ENCODE data around the gene SFTPD. TPM values are rescaled to one million over a fixed set of nuclear protein-coding genes. Genes with fewer than 3 reads are reported as not detected.

Gene SFTPD
- total RNA-seq, 5 donors from 2014 or later (not counting 1 experiment from before 2014, with no cell fraction given): 0.79 to 1.1 (median 0.85) TPM; not detected in 2

DNA sequence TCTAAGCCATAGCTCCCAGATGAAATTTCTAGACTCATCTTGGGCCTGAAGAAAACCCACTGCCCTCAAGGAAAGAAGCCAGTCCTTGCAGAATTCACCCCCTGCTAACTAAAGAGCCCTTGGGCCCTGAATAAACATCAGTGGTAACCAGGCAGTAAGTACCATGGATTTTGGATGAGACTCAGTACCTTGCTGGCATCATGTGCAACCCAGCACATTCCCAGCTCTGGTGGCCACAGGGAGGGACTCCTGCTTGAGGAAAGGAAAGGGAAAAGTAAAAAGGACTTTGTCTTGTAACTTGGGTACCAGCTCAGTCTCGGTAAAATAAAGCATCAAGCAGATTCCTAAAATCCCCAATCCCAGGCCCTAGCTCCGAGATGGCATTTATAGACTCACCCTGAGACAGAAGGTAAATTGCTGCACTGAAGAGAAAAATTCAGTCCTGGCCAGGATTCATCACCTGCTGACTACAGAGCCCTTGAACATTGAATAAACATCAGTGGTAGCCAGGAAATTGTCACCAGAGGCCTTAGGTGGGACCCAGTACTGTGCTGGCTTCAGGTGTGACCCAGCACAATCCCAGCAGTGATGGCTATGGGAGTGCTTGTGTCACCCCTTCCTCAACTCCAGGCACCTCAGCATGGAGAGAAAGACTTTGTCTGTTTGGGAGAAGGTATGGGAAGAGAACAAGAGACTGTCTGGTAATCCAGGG lies 31.2 kb upstream of the SFTPD start:
- H3K9me3 Mint-ChIP-seq: peaks cover 0 to 12% (median 7%) of the 10 kb centered on the region in 3 donors
- peak overlapping the region in 1 of 3 donors; percentile 71 for H3K4me3 Mint-ChIP-seq
- CTCF ChIA-PET: no interaction called here
- ATAC-seq (replicated peaks in 1 of 4) (no peak), DNase-seq (no peak)
- peaks cover 14 to 38% of the 10 kb centered on the region in 2 experiments for H3K27me3 ChIP-seq (replicated peaks in 1 of 2; ENCODE audit: control insufficient read depth in 2 of 2, extremely low read depth in 1 of 2, insufficient read depth in 2 of 2, low read length in 1 of 2)
- peaks cover 2 to 6% of the 10 kb centered on the region in 2 experiments for H3K4me1 ChIP-seq (ENCODE audit: control insufficient read depth in 1 of 2, extremely low read depth in 1 of 2, insufficient read depth in 2 of 2, low read length in 2 of 2)
- no peak overlapping the region for H3K4me3 ChIP-seq (ENCODE audit: control insufficient read depth in 1 of 2, extremely low read depth in 1 of 2, low read length in 1 of 2)
- no peaks in the 10 kb centered on the region for H3K36me3 ChIP-seq (ENCODE audit: control insufficient read depth in 2 of 2, extremely low read depth in 1 of 2, insufficient read depth in 1 of 2, low read length in 1 of 2)
- WGBS (ENCODE audit: insufficient coverage): 67% methylated on average over 1 of the region's 2 CpGs
- H3K27ac Mint-ChIP-seq: no peak overlapping the region
- H3K27ac ChIP-seq (ENCODE audit: low read length): no peak overlapping the region
- H3K36me3 Mint-ChIP-seq: no peaks in the 10 kb centered on the region
- peaks cover 47 to 68% of the 10 kb centered on the region in 2 donors for H3K27me3 Mint-ChIP-seq
- no peaks in the 10 kb centered on the region for H3K9me3 ChIP-seq
- H3K4me1 Mint-ChIP-seq: peaks cover 0 to 7% (median 3%) of the 10 kb centered on the region in 3 donors
- POLR2A ChIA-PET: no interaction called here

DNA sequence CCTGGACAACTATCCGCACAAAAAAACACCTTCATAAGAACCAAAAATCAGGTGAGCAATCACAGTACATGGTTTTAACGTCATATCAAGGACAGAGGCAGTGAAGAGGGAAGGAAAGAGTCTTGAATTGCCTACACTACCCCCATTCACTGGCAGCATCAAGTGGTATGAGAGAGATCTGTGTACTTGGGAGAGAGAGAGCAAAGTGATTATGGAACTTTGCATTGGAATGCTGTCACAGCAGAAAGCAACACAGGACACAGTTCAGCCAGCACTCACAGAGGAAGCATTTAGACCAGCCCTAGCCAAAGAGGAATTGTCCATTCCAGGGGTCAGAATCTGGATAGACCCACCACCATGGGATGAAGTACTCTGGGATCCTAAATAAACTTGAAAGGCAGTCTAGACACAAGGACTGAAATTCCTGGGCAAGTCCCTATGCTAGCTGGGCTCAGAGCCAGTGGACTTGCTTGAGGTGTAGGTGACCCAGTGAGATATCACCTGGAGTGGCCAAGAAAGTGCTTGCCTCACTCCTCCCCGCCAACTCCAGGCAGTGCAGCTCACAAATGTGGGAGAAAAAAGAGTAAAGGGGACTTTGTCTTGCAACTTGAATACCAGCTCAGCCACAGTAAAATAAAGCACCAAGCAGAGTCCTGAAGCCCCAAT lies 30.5 kb upstream of the SFTPD start:
- CTCF ChIA-PET: no interaction called here
- DNase-seq: no peak
- H3K4me1 ChIP-seq (ENCODE audit: control insufficient read depth in 1 of 2, extremely low read depth in 1 of 2, insufficient read depth in 2 of 2, low read length in 2 of 2): peaks cover 2 to 6% of the 10 kb centered on the region in 2 experiments

DNA sequence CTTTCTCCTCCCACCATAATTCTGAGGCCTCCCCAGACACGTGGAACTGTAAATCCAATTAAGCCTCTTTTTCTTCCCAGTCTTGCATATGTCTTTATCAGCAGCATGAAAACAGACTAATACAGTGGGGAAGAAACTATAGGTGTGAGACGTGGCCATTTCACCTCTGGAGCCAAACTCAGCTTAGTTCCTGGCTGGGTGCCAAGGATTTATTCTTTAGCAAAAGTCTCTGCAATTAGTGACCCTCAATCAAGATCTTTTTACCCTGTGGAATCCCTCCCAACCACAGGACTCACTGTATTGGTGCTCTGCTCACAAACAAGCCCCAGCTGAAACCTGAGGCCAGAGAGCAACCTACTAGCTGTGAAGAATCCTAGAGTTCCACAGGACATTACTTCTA lies 28.1 kb upstream of the SFTPD start:
- H3K9me3 ChIP-seq: no peaks in the 10 kb centered on the region
- Mint-ChIP-seq H3K27me3 (peaks cover 50 to 54% of the 10 kb centered on the region in 2 donors), H3K27ac (no peak overlapping the region), H3K9me3 (peaks cover 0 to 15% (median 7%) of the 10 kb centered on the region in 3 donors), H3K4me3 (no peak overlapping the region), H3K36me3 (no peaks in the 10 kb centered on the region), H3K4me1 (peaks cover 0 to 4% (median 3%) of the 10 kb centered on the region in 3 donors)
- POLR2A ChIA-PET: no interaction called here
- peaks cover 0 to 6% of the 10 kb centered on the region in 2 experiments for H3K4me1 ChIP-seq (ENCODE audit: control insufficient read depth in 1 of 2, extremely low read depth in 1 of 2, insufficient read depth in 2 of 2, low read length in 2 of 2)
- 80% methylated on average over 1 of the region's 2 CpGs for WGBS (ENCODE audit: insufficient coverage)
- no peak overlapping the region for H3K4me3 ChIP-seq (ENCODE audit: control insufficient read depth in 1 of 2, extremely low read depth in 1 of 2, low read length in 1 of 2)
- ATAC-seq (replicated peaks in 1 of 4) (no peak), DNase-seq (no peak)
- peaks cover 9 to 19% of the 10 kb centered on the region in 2 experiments for H3K27me3 ChIP-seq (replicated peaks in 1 of 2; ENCODE audit: control insufficient read depth in 2 of 2, extremely low read depth in 1 of 2, insufficient read depth in 2 of 2, low read length in 1 of 2)
- CTCF ChIA-PET: no interaction called here
- no peak overlapping the region for H3K27ac ChIP-seq (ENCODE audit: low read length)
- no peaks in the 10 kb centered on the region for H3K36me3 ChIP-seq (ENCODE audit: control insufficient read depth in 2 of 2, extremely low read depth in 1 of 2, insufficient read depth in 1 of 2, low read length in 1 of 2)

More for the DNA sequence above, 30.5 kb upstream of the SFTPD start:
- H3K36me3 ChIP-seq (ENCODE audit: control insufficient read depth in 2 of 2, extremely low read depth in 1 of 2, insufficient read depth in 1 of 2, low read length in 1 of 2): no peaks in the 10 kb centered on the region
- Mint-ChIP-seq H3K27me3 (peaks cover 49 to 62% of the 10 kb centered on the region in 2 donors), H3K27ac (no peak overlapping the region), H3K4me1 (peaks cover 0 to 7% (median 3%) of the 10 kb centered on the region in 3 donors), H3K9me3 (peaks cover 0 to 15% (median 7%) of the 10 kb centered on the region in 3 donors), H3K36me3 (no peaks in the 10 kb centered on the region), H3K4me3 (no peak overlapping the region)
- peaks cover 14 to 32% of the 10 kb centered on the region in 2 experiments for H3K27me3 ChIP-seq (replicated peaks in 1 of 2; ENCODE audit: control insufficient read depth in 2 of 2, extremely low read depth in 1 of 2, insufficient read depth in 2 of 2, low read length in 1 of 2)
- POLR2A ChIA-PET: no interaction called here
- WGBS (ENCODE audit: insufficient coverage): no CpG with 5 or more reads among the region's 3 CpGs
- H3K9me3 ChIP-seq: no peaks in the 10 kb centered on the region
- H3K4me3 ChIP-seq (ENCODE audit: control insufficient read depth in 1 of 2, extremely low read depth in 1 of 2, low read length in 1 of 2): no peak overlapping the region
- no peak overlapping the region for H3K27ac ChIP-seq (ENCODE audit: low read length)
- ATAC-seq (replicated peaks in 1 of 4): no peak

DNA sequence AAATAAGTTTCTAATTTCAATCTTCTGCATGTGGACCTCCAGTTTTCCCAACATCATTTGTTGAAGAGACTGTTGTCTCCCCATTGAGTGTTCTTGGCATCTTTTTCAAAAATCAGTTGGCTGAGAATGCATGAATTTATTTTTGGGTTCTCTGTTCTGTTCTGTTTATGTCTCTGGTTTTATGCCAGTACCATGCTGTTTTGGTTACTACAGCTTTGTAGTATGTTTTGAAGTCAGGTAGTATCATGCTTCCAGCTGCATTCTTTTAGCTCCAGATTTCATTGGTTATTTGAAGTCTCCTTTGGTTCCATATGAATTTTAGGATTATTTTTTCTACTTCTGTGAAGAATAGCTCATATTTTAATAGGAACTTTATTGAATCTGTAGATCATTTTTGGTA lies 21.2 kb upstream of the SFTPD start:
- Histone ChIP-seq H3K36me3 (ENCODE audit: control insufficient read depth in 2 of 2, extremely low read depth in 1 of 2, insufficient read depth in 1 of 2, low read length in 1 of 2) (no peaks in the 10 kb centered on the region), H3K27ac (ENCODE audit: low read length) (no peak overlapping the region), H3K27me3 (replicated peaks in 1 of 2; ENCODE audit: control insufficient read depth in 2 of 2, extremely low read depth in 1 of 2, insufficient read depth in 2 of 2, low read length in 1 of 2) (no peaks in the 10 kb centered on the region), H3K4me1 (ENCODE audit: control insufficient read depth in 1 of 2, extremely low read depth in 1 of 2, insufficient read depth in 2 of 2, low read length in 2 of 2) (no peaks in the 10 kb centered on the region), H3K9me3 (no peaks in the 10 kb centered on the region), H3K4me3 (ENCODE audit: control insufficient read depth in 1 of 2, extremely low read depth in 1 of 2, low read length in 1 of 2) (no peak overlapping the region)
- no peak overlapping the region for H3K27ac Mint-ChIP-seq
- H3K27me3 Mint-ChIP-seq: peaks cover 10 to 28% of the 10 kb centered on the region in 2 donors
- no peak for ATAC-seq (replicated peaks in 1 of 4)
- peaks cover 3 to 11% (median 10%) of the 10 kb centered on the region in 3 donors for H3K9me3 Mint-ChIP-seq
- ChIA-PET CTCF (no interaction called here), POLR2A (no interaction called here)
- DNase-seq: no peak
- H3K4me3 Mint-ChIP-seq: no peak overlapping the region
- H3K4me1 Mint-ChIP-seq: no peaks in the 10 kb centered on the region
- no peaks in the 10 kb centered on the region for H3K36me3 Mint-ChIP-seq

DNA sequence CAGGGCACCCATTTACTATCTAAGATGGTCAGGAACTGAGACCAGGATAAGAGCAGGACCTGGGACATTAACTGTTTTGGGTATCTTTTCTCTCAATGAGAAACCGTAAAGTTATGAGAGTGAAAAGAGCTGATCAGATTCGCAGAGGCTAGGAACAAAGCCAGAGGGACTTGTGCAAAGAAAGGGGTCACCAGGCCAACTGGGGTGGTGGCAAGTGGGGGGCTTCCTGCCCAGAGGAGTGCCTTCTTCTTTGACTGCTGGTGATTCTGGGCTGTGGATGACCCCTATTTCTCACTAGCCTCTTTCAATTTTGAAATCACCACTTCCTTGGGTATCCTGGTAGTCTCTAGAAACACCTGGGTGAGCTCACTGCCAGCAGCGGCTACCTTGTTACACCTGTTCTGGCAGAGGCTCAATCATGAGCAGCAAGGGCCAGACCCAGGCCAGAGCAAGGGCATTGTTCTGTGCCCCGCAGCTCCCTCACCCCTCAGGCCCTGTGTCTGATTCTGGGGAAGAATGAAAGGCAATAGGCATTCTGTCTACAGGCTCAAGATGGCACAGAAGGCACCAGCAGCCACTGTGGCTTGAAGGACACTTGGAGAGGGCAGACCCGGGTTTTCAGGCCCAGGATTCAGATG lies 999 bp downstream of the SFTPD start:
- CTCF ChIA-PET: no interaction called here

DNA sequence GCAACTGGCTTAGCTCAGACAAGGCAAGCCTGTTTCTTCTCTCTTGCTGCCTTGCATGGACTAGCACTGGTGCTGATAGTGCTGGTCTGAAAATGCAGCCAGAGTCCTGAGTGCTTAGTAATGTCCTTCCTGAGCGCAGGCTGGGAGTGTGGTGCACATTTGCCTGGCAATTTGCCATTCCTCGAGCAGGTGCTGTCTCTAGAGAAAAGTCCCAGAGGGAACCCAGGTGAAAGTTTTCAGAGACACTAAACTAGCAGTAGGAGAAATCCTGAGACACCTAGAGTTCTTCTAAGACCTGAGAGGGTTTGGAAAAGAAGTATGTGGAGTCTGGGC lies 1.9 kb downstream of the SFTPD start:
- ChIA-PET POLR2A (no interaction called here), CTCF (no interaction called here)
- Histone ChIP-seq H3K9me3 (no peaks in the 10 kb centered on the region), H3K27me3 (replicated peaks in 1 of 2; ENCODE audit: control insufficient read depth in 2 of 2, extremely low read depth in 1 of 2, insufficient read depth in 2 of 2, low read length in 1 of 2) (peaks cover 0 to 24% of the 10 kb centered on the region in 2 experiments), H3K4me3 (ENCODE audit: control insufficient read depth in 1 of 2, extremely low read depth in 1 of 2, low read length in 1 of 2) (no peak overlapping the region), H3K27ac (ENCODE audit: low read length) (no peak overlapping the region), H3K4me1 (ENCODE audit: control insufficient read depth in 1 of 2, extremely low read depth in 1 of 2, insufficient read depth in 2 of 2, low read length in 2 of 2) (no peaks in the 10 kb centered on the region), H3K36me3 (ENCODE audit: control insufficient read depth in 2 of 2, extremely low read depth in 1 of 2, insufficient read depth in 1 of 2, low read length in 1 of 2) (no peaks in the 10 kb centered on the region)
- no peaks in the 10 kb centered on the region for H3K36me3 Mint-ChIP-seq
- DNase-seq (no peak), ATAC-seq (replicated peaks in 1 of 4) (no peak)
- H3K27me3 Mint-ChIP-seq: peaks cover 5 to 11% of the 10 kb centered on the region in 2 donors
- H3K9me3 Mint-ChIP-seq: peaks cover 3 to 13% (median 4%) of the 10 kb centered on the region in 3 donors
- 50% methylated on average over 2 of the region's 2 CpGs for WGBS (ENCODE audit: insufficient coverage)
- no peaks in the 10 kb centered on the region for H3K4me1 Mint-ChIP-seq
- no peak overlapping the region for H3K4me3 Mint-ChIP-seq
- no peak overlapping the region for H3K27ac Mint-ChIP-seq

More for the DNA sequence above, 999 bp downstream of the SFTPD start:
- peaks cover 4 to 14% (median 4%) of the 10 kb centered on the region in 3 donors for H3K9me3 Mint-ChIP-seq
- no peak overlapping the region for H3K27ac Mint-ChIP-seq
- no peak overlapping the region for H3K4me3 ChIP-seq (ENCODE audit: control insufficient read depth in 1 of 2, extremely low read depth in 1 of 2, low read length in 1 of 2)
- H3K36me3 ChIP-seq (ENCODE audit: control insufficient read depth in 2 of 2, extremely low read depth in 1 of 2, insufficient read depth in 1 of 2, low read length in 1 of 2): no peaks in the 10 kb centered on the region
- 58% methylated on average over 4 of the region's 5 CpGs for whole genome bisulfite sequencing (ENCODE audit: insufficient coverage)
- H3K4me1 ChIP-seq (ENCODE audit: control insufficient read depth in 1 of 2, extremely low read depth in 1 of 2, insufficient read depth in 2 of 2, low read length in 2 of 2): no peaks in the 10 kb centered on the region
- H3K4me3 Mint-ChIP-seq: no peak overlapping the region
- no peaks in the 10 kb centered on the region for H3K9me3 ChIP-seq
- peaks cover 0 to 19% of the 10 kb centered on the region in 2 experiments for H3K27me3 ChIP-seq (replicated peaks in 1 of 2; ENCODE audit: control insufficient read depth in 2 of 2, extremely low read depth in 1 of 2, insufficient read depth in 2 of 2, low read length in 1 of 2)
- ATAC-seq (replicated peaks in 1 of 4) (no peak), DNase-seq (no peak)
- no peaks in the 10 kb centered on the region for H3K4me1 Mint-ChIP-seq
- H3K36me3 Mint-ChIP-seq: no peaks in the 10 kb centered on the region
- peaks cover 8 to 11% of the 10 kb centered on the region in 2 donors for H3K27me3 Mint-ChIP-seq
- POLR2A ChIA-PET: no interaction called here
- H3K27ac ChIP-seq (ENCODE audit: low read length): no peak overlapping the region
